ENCODE measurements around the gene GREM2. TPM values are rescaled to one million over a fixed set of nuclear protein-coding genes. Genes with fewer than 3 reads are reported as not detected.

GREM2 gene
- total and polyA plus RNA-seq, 9 of the 15 experiments (the other 6 are each of a cell fraction or from before 2014, with no cell fraction given) = 0.01 to 0.07 (median 0.05) TPM; not detected in 5

GRCh38 chr1:240492832-240493440 lies 119.0 kb downstream of the GREM2 start:
- no peaks in the 10 kb centered on the region for H3K36me3 ChIP-seq (ENCODE audit: control insufficient read depth, insufficient read depth, low read length)
- 8% methylated on average over 52 of the region's 52 CpGs for WGBS (ENCODE audit: insufficient coverage, low coverage, missing lambda C conversion rate)
- intact Hi-C loops (cut with micrococcal nuclease) = loop anchor here (2.0 kb wide), 1 partner anchor 38 kb away; no protein-coding TSS in a partner anchor
- H3K79me2 ChIP-seq (ENCODE audit: control insufficient read depth, insufficient read depth, low read length) = no peaks in the 10 kb centered on the region
- no peak for FAIRE-seq
- no peaks in the 10 kb centered on the region for H4K20me1 ChIP-seq (replicated peaks; ENCODE audit: control insufficient read depth, insufficient read depth, low read length)
- peak; percentile 32 to 51 (median 34) for DNase-seq (ENCODE audit: extremely low read depth in 1 of 4, low spot score in 3 of 4)
- peak overlapping the region in 1 of 2 experiments; percentile 81; a peak in 2 of 4 replicates for H3K9ac ChIP-seq (ENCODE audit: insufficient read depth in 1 of 2, low read depth in 2 of 2, low read length in 2 of 2)
- no peaks in the 10 kb centered on the region for H3K27me3 ChIP-seq (ENCODE audit: control insufficient read depth in 2 of 2, insufficient read depth in 2 of 2, low read length in 2 of 2)
- peak overlapping the region; percentile 18 for H3K4me3 ChIP-seq
- H3K4me1 ChIP-seq (replicated peaks in 1 of 2; ENCODE audit: control insufficient read depth in 2 of 2, insufficient read depth in 2 of 2, low read length in 2 of 2) = peaks cover 0 to 10% of the 10 kb centered on the region in 2 experiments; a peak in 2 of 5 replicates
- ChIA-PET POLR2A (interaction anchor here (0.7 kb wide), 1 partner anchor 20 kb away, joined by 3 read pairs; no protein-coding TSS in a partner anchor), CTCF (ENCODE audit: low intra/inter-chr PET ratio) (interaction anchor here (0.6 to 0.8 kb wide), 2 partner anchors 18 to 43 kb away, joined by 3 read pairs; no protein-coding TSS in a partner anchor)
- TSS peak; percentile 81 for BruUV-seq (replicated peaks)
- peak; percentile 89 for ATAC-seq
- peak overlapping the region; percentile 63 for H2AFZ ChIP-seq (ENCODE audit: low read depth, low read length)
- H3K9me3 ChIP-seq (replicated peaks; ENCODE audit: control insufficient read depth, insufficient read depth, low read depth, low read length) = no peaks in the 10 kb centered on the region
- in situ Hi-C loops (cut with MboI) = no loop called here
- H3K4me2 ChIP-seq (ENCODE audit: insufficient read depth, low read length) = peak overlapping the region; percentile 67
- H3K27ac ChIP-seq (ENCODE audit: extremely low read depth, low read depth, low read length) = no peak overlapping the region
- H3K9me1 ChIP-seq (ENCODE audit: control insufficient read depth, insufficient read depth, low read length) = no peaks in the 10 kb centered on the region
- no peak for TF ChIP-seq MYBL2 (IDR thresholded peaks at IDR 0.05; ENCODE audit: low read depth)
- no peak for TF ChIP-seq MYBL2 (CRISPR knock-in tag; IDR thresholded peaks at IDR 0.05; ENCODE audit: borderline replicate concordance)
- TF ChIP-seq TBP (optimal IDR thresholded peaks at IDR 0.05; ENCODE audit: low read depth, low read length) = peak; percentile 18
- peak; percentile 9; the same call in 1 of the 2 replicates for TF ChIP-seq ZBTB17 (CRISPR knock-in tag; IDR thresholded peaks at IDR 0.05)
- peak; percentile 50; the same call in 1 of the 2 replicates for TF ChIP-seq BHLHE40 (IDR thresholded peaks at IDR 0.05; ENCODE audit: low read length)
- TF ChIP-seq HMGN3 (IDR thresholded peaks at IDR 0.05; ENCODE audit: borderline replicate concordance, extremely low read depth, insufficient read length, low read depth, low read length) = peak; percentile 27
- TF ChIP-seq MEF2A (IDR thresholded peaks at IDR 0.05; ENCODE audit: control insufficient read depth, low read depth, low read length) = no peak
- TF ChIP-seq, protein P1, sequence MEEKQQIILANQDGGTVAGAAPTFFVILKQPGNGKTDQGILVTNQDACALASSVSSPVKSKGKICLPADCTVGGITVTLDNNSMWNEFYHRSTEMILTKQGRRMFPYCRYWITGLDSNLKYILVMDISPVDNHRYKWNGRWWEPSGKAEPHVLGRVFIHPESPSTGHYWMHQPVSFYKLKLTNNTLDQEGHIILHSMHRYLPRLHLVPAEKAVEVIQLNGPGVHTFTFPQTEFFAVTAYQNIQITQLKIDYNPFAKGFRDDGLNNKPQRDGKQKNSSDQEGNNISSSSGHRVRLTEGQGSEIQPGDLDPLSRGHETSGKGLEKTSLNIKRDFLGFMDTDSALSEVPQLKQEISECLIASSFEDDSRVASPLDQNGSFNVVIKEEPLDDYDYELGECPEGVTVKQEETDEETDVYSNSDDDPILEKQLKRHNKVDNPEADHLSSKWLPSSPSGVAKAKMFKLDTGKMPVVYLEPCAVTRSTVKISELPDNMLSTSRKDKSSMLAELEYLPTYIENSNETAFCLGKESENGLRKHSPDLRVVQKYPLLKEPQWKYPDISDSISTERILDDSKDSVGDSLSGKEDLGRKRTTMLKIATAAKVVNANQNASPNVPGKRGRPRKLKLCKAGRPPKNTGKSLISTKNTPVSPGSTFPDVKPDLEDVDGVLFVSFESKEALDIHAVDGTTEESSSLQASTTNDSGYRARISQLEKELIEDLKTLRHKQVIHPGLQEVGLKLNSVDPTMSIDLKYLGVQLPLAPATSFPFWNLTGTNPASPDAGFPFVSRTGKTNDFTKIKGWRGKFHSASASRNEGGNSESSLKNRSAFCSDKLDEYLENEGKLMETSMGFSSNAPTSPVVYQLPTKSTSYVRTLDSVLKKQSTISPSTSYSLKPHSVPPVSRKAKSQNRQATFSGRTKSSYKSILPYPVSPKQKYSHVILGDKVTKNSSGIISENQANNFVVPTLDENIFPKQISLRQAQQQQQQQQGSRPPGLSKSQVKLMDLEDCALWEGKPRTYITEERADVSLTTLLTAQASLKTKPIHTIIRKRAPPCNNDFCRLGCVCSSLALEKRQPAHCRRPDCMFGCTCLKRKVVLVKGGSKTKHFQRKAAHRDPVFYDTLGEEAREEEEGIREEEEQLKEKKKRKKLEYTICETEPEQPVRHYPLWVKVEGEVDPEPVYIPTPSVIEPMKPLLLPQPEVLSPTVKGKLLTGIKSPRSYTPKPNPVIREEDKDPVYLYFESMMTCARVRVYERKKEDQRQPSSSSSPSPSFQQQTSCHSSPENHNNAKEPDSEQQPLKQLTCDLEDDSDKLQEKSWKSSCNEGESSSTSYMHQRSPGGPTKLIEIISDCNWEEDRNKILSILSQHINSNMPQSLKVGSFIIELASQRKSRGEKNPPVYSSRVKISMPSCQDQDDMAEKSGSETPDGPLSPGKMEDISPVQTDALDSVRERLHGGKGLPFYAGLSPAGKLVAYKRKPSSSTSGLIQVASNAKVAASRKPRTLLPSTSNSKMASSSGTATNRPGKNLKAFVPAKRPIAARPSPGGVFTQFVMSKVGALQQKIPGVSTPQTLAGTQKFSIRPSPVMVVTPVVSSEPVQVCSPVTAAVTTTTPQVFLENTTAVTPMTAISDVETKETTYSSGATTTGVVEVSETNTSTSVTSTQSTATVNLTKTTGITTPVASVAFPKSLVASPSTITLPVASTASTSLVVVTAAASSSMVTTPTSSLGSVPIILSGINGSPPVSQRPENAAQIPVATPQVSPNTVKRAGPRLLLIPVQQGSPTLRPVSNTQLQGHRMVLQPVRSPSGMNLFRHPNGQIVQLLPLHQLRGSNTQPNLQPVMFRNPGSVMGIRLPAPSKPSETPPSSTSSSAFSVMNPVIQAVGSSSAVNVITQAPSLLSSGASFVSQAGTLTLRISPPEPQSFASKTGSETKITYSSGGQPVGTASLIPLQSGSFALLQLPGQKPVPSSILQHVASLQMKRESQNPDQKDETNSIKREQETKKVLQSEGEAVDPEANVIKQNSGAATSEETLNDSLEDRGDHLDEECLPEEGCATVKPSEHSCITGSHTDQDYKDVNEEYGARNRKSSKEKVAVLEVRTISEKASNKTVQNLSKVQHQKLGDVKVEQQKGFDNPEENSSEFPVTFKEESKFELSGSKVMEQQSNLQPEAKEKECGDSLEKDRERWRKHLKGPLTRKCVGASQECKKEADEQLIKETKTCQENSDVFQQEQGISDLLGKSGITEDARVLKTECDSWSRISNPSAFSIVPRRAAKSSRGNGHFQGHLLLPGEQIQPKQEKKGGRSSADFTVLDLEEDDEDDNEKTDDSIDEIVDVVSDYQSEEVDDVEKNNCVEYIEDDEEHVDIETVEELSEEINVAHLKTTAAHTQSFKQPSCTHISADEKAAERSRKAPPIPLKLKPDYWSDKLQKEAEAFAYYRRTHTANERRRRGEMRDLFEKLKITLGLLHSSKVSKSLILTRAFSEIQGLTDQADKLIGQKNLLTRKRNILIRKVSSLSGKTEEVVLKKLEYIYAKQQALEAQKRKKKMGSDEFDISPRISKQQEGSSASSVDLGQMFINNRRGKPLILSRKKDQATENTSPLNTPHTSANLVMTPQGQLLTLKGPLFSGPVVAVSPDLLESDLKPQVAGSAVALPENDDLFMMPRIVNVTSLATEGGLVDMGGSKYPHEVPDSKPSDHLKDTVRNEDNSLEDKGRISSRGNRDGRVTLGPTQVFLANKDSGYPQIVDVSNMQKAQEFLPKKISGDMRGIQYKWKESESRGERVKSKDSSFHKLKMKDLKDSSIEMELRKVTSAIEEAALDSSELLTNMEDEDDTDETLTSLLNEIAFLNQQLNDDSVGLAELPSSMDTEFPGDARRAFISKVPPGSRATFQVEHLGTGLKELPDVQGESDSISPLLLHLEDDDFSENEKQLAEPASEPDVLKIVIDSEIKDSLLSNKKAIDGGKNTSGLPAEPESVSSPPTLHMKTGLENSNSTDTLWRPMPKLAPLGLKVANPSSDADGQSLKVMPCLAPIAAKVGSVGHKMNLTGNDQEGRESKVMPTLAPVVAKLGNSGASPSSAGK (IDR thresholded peaks at IDR 0.05) = peak; percentile 35; the same call in 1 of the 2 replicates
- peak; percentile 32; the same call in 1 of the 2 replicates for TF ChIP-seq CXXC5 (CRISPR knock-in tag; IDR thresholded peaks at IDR 0.05)
- peak; percentile 91 for TF ChIP-seq NFIC (IDR thresholded peaks at IDR 0.05)
- TF ChIP-seq STAG1 (CRISPR knock-in tag; IDR thresholded peaks at IDR 0.05; ENCODE audit: borderline replicate concordance) = peak; percentile 31; the same call in 1 of the 2 replicates

Measured in K562 (cell line).